Activated T-helper 2 cell treated with anti-CD3 and anti-CD28 coated beads, Interferon-gamma antibody, Interleukin-2, Interleukin-4, amounts not matched to agents 10 μg/mL and 5 μg/mL and 100 μg/mL, durations not matched to agents 14 hours and 24 hours and 36 hours (primary cell): ENCODE measurements around the gene SP2. TPM values are rescaled to one million over a fixed set of nuclear protein-coding genes. Genes with fewer than 3 reads are reported as not detected.

ENCODE experiments used
- DNase-seq: peaks from one replicate; pipeline ENCODE4 v3.0.0; 2021; ENCODE audit warnings: low spot score
- H3K27ac Mint-ChIP-seq: one replicate; pipeline ENCODE4 v1.8.0; 2021; ENCODE audit warnings: mixed read lengths
- H3K27me3 Mint-ChIP-seq: one replicate; pipeline ENCODE4 v1.8.0; 2021; ENCODE audit warnings: low read depth, mixed read lengths
- H3K36me3 Mint-ChIP-seq: one replicate; pipeline ENCODE4 v1.8.0; 2021; ENCODE audit warnings: low read depth, mixed read lengths
- H3K4me1 Mint-ChIP-seq: one replicate; pipeline ENCODE4 v1.8.0; 2021; ENCODE audit warnings: low read depth, mixed read lengths
- H3K4me3 Mint-ChIP-seq: one replicate; pipeline ENCODE4 v1.8.0; 2021; ENCODE audit warnings: low read depth, mild to moderate bottlenecking, moderate library complexity, mixed read lengths
- H3K9me3 Mint-ChIP-seq: one replicate; pipeline ENCODE4 v1.8.0; 2021; ENCODE audit warnings: mixed read lengths
- intact Hi-C: fragments of 100-400 bp; cut with micrococcal nuclease; formaldehyde crosslinking; loops from one replicate; pipeline ENCODE4 v1.15.1; 2023
- total RNA-seq: library from RNA; stranded (reverse); gene quantifications from 2 replicates; pipeline ENCODE4 v1.2.3, GENCODE V29; 2022

Gene SP2
- total RNA-seq, 1 donor from 2014 or later, result 16.5 TPM

DNA sequence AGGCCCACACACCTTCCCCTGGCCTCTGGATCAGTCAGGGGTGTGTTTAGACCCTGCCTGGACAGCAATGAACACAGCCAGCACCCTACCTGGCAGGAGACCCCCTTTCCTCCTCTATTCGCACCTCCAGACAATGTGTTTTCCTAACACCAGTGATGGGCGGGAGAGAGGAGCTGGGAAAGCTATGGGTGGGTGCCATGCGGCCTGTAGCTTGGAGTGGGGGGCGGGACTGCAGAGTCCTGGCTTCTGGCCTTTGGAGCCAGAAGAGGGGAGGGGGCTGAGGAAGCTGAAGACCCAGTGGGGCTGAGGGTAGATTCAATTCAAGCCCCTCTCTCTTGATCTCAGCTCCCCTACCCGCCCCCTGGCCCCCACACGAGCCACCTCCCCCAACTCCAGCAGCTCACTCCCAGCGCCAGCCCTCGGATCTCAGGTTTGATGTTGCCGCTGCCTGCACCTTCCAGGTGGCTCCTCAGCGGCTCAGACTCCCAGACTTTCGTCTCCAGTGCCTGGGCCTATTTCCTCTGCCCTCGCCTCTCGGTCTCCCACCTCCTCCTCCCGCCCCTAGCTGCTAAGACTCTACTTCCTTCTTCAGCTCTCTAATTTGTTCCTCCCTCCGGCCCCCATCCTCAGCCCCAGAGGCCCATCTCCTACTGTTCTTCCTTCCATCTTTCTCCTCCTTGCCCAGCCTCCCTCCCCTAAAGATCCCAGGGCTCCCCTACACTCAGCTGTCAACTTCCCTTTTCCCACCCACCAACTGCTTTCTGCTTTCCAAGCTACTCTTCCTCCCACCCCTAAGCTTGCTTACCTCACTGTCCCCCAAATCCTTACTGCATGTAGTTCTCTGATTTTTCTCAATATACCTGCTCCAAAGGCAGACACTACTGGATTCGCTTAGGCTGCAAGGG, 38.2 kb upstream of the SP2 start:
- H3K36me3 Mint-ChIP-seq, result no peaks in the 10 kb centered on the region
- intact Hi-C loops, result no loop called here
- no peak overlapping the region for H3K4me3 Mint-ChIP-seq
- no peak for DNase-seq
- H3K9me3 Mint-ChIP-seq, result no peaks in the 10 kb centered on the region
- peaks cover 58% of the 10 kb centered on the region for H3K27me3 Mint-ChIP-seq
- peaks cover 4% of the 10 kb centered on the region for H3K4me1 Mint-ChIP-seq
- H3K27ac Mint-ChIP-seq, result no peak overlapping the region

DNA sequence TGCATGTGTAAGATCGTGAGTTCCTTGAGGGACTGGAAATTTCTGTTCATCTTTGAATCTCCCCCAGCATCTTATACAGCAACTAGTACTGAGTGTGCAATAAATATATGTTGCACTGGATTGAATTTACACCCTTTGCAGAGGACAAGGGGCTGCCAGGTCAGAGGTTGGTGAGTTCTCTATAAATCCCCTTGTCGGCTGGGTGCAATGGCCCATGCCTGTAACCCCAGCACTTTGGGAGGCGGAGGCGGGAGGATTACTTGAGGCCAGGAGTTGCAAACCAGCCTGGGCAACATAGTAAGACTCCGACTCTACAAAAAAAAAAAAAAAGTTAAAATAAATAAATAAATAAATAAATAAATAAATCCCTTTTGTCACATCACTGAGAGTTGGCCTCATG, 35.6 kb upstream of the SP2 start:
- H3K27me3 Mint-ChIP-seq, result peaks cover 33% of the 10 kb centered on the region
- H3K27ac Mint-ChIP-seq, result no peak overlapping the region
- intact Hi-C loops, result no loop called here

DNA sequence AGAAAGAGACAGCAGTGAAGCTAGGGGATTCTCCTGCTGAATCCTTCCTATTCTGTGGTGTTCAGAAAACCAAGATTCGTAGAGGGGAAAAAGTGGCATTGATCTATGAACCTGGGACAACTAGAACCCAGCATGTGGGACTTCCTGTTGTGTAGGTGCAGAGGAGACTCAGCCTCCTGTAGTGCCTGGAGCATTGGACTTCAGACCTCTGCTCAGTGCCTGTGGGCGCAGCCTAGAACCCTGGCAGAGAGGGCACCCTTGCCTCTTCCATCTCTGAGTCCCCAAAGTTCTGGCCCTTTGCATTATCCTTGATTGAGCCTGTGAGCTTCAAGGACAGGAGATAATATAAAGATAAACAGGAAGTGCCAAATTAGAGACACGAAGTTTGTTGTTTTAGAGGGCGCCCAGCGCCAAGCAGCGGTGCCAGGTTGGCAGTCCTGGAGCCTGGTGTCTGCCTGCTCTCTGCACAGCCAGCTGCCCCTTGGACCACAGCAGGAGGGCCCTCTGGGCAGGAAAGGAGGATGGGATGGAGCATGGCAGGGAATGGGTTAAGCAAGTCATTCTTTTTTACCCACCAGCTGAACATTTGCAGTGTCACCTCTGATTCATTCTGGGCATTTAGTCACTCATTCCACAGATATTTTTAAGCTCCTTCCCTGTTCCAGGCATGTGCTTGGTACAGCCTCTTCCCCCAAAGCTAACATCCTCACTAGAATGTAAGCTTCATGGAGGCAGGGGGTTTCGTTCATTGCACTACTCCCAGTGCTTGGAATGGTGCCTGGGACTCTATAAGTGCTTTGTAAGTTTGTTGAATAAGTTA, 33.2 kb upstream of the SP2 start:
- Mint-ChIP-seq H3K27me3 (peaks cover 20% of the 10 kb centered on the region), H3K4me3 (no peak overlapping the region), H3K9me3 (no peaks in the 10 kb centered on the region), H3K27ac (no peak overlapping the region), H3K4me1 (peaks cover 12% of the 10 kb centered on the region), H3K36me3 (no peaks in the 10 kb centered on the region)
- intact Hi-C loops, result no loop called here
- no peak for DNase-seq

More for the DNA sequence above, 35.6 kb upstream of the SP2 start:
- peaks cover 9% of the 10 kb centered on the region for H3K4me1 Mint-ChIP-seq
- no peak for DNase-seq
- H3K9me3 Mint-ChIP-seq, result no peaks in the 10 kb centered on the region
- H3K4me3 Mint-ChIP-seq, result no peak overlapping the region
- no peaks in the 10 kb centered on the region for H3K36me3 Mint-ChIP-seq

- peaks cover 16% of the 10 kb centered on the region for H3K27me3 Mint-ChIP-seq
- DNase-seq, result no peak
- H3K4me3 Mint-ChIP-seq, result no peak overlapping the region
These were observed 31.2 kb upstream of the SP2 start for GRCh38 chr17:47864791-47865216.

GRCh38 chr17:47866941-47867340, 29.1 kb upstream of the SP2 start:
- Mint-ChIP-seq H3K36me3 (no peaks in the 10 kb centered on the region), H3K27me3 (peaks cover 30% of the 10 kb centered on the region), H3K27ac (no peak overlapping the region), H3K4me1 (peaks cover 12% of the 10 kb centered on the region), H3K4me3 (no peak overlapping the region), H3K9me3 (no peaks in the 10 kb centered on the region)
- DNase-seq, result no peak
- intact Hi-C loops, result no loop called here

More at GRCh38 chr17:47864791-47865216, 31.2 kb upstream of the SP2 start:
- no peak overlapping the region for H3K27ac Mint-ChIP-seq
- no peaks in the 10 kb centered on the region for H3K9me3 Mint-ChIP-seq
- intact Hi-C loops, result no loop called here
- H3K4me1 Mint-ChIP-seq, result peaks cover 12% of the 10 kb centered on the region
- no peaks in the 10 kb centered on the region for H3K36me3 Mint-ChIP-seq

GRCh38 chr17:47867813-47868533, 28.1 kb upstream of the SP2 start:
- Mint-ChIP-seq H3K9me3 (no peaks in the 10 kb centered on the region), H3K27ac (no peak overlapping the region), H3K36me3 (no peaks in the 10 kb centered on the region), H3K4me1 (peaks cover 12% of the 10 kb centered on the region), H3K4me3 (no peak overlapping the region), H3K27me3 (peaks cover 35% of the 10 kb centered on the region)
- intact Hi-C loops, result no loop called here
- no peak for DNase-seq

DNA sequence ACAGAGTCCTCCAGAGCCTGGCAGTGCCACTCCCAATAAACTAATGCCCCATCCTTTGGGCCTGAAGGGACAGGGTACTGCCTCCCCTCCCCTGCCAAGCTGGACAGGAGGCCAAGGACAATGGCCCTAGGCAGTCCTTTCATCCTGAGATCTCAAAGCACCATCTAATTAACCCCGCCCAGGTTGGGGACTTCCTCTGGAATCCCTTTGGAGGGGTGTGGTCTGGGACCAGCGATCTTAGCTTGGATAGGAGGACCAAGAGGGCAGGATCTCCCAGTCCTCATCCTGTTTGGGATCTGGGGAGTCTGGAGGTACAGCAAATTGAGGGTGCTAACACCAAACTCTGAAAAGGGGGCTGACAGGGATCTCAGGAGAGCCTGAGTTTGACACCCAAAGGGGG, 26.9 kb upstream of the SP2 start:
- Mint-ChIP-seq H3K27me3 (peaks cover 46% of the 10 kb centered on the region), H3K4me3 (no peak overlapping the region), H3K9me3 (no peaks in the 10 kb centered on the region), H3K27ac (no peak overlapping the region), H3K4me1 (peaks cover 9% of the 10 kb centered on the region), H3K36me3 (no peaks in the 10 kb centered on the region)
- intact Hi-C loops, result no loop called here
- no peak for DNase-seq

DNA sequence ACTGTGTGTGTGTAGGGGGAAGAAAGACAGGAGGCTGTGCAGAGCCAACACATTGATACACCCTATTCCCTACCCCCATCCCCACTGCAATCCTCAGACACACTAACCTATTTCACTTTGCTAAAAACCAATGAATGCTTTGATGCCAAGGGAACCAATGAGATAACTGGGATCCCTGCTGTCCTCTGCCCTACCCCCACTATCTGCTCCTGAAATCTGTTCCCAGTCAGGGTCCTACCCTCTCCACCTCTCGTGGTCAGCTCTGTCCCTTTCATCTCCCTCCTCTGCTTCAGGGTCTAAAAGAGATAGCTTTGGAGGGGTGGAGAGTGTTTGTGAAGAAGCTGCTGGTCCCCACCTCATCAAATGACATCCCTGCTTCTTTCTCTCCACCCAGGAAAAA, 26.0 kb upstream of the SP2 start:
- peaks cover 52% of the 10 kb centered on the region for H3K27me3 Mint-ChIP-seq
- no peak overlapping the region for H3K27ac Mint-ChIP-seq
- H3K36me3 Mint-ChIP-seq, result no peaks in the 10 kb centered on the region
- H3K4me1 Mint-ChIP-seq, result peaks cover 6% of the 10 kb centered on the region
- intact Hi-C loops, result no loop called here
- no peaks in the 10 kb centered on the region for H3K9me3 Mint-ChIP-seq
- no peak overlapping the region for H3K4me3 Mint-ChIP-seq
- DNase-seq, result no peak

DNA sequence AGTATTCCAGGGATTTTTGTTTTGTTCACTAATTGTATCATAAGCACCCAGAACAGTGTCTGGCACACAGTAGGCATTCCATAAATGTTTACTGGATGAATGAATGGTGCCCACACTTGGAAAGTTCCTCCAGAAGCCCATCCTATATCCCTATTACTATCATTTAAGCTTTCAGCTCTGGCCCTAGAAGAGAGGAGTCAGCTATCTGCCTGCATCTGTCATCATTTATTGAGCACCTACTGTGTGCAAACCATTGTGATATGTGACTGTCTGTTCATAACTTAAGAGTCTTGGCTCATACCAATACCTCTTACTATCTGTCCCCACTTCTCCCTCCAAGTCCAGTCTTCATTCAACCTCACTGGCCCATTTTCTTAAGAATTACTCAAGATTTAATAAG, 25.0 kb upstream of the SP2 start:
- H3K4me3 Mint-ChIP-seq, result no peak overlapping the region
- no peaks in the 10 kb centered on the region for H3K36me3 Mint-ChIP-seq
- H3K9me3 Mint-ChIP-seq, result no peaks in the 10 kb centered on the region
- intact Hi-C loops, result no loop called here
- H3K27me3 Mint-ChIP-seq, result peaks cover 57% of the 10 kb centered on the region
- DNase-seq, result no peak
- no peak overlapping the region for H3K27ac Mint-ChIP-seq
- no peaks in the 10 kb centered on the region for H3K4me1 Mint-ChIP-seq

DNA sequence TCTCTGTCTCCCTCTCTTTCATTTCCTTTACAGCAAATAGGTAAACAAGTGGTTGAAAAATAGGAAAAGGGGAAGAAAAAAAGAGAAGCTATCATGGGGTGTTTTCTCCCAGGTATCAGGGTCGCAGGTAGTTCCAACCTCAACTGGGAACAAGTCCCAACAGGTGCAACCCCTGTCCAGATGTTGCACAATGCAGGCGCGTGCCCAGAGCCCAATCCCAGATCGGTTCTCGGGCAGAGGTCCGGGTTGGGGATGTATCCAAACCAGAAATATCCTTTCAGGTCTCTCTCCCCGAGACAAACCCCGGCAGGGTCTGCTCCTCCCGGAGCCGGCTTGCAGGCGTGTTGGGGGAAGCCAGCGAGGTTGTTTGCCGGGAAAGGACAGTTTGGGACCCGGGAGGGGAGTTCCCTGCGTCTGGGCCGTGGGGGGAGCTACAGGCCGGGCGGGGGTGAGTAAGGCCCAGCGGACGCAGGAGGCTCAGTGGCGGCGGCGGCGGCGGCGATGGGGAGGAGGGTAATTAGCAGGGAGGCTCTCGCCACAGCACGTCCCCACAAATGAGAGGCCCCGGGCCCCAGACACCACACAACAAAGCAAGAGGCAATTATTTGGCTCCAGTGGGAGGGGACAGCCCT, 23.9 kb upstream of the SP2 start:
- H3K9me3 Mint-ChIP-seq, result no peaks in the 10 kb centered on the region
- no peaks in the 10 kb centered on the region for H3K36me3 Mint-ChIP-seq
- H3K27me3 Mint-ChIP-seq, result peaks cover 57% of the 10 kb centered on the region
- no peak overlapping the region for H3K4me3 Mint-ChIP-seq
- H3K4me1 Mint-ChIP-seq, result no peaks in the 10 kb centered on the region
- DNase-seq, result no peak
- no peak overlapping the region for H3K27ac Mint-ChIP-seq
- intact Hi-C loops, result no loop called here

DNA sequence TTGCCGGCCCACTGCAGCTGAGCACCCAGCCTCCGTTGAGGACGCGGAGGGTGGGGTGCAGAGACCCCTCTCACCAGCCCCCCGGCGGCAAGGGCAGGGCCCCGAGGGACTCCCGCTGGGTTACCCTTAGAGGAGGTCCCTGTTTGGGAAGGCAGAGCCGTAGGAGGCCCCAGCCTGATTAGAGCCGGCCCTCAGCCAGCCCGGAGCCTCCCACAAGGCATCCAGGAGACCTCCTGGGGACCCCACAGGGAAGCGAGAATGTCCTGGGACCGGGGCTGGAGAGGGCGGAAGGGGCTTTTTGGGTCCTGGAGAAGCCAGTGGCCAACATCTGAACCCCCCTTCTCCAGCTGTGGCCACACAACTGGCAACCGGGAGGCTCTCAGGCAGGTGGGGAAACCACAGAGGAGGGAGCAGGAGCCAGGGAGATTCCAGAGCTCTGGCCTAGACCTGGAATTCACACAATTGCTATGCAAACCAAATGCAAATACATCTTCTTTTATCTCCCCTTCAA, 23.3 kb upstream of the SP2 start:
- H3K36me3 Mint-ChIP-seq, result no peaks in the 10 kb centered on the region
- intact Hi-C loops, result no loop called here

More for the DNA sequence above, 23.3 kb upstream of the SP2 start:
- H3K4me3 Mint-ChIP-seq, result no peak overlapping the region
- H3K27ac Mint-ChIP-seq, result no peak overlapping the region
- H3K9me3 Mint-ChIP-seq, result no peaks in the 10 kb centered on the region
- H3K27me3 Mint-ChIP-seq, result peaks cover 60% of the 10 kb centered on the region
- DNase-seq, result no peak
- no peaks in the 10 kb centered on the region for H3K4me1 Mint-ChIP-seq
